Muscle of leg (tissue), 11 donors: ENCODE measurements around the gene ARNT2. TPM values are rescaled to one million over a fixed set of nuclear protein-coding genes. Genes with fewer than 3 reads are reported as not detected.

ENCODE experiments used
- DNase-seq: peaks from one replicate; pipeline ENCODE4 v3.0.0; 2013
- H3K27ac ChIP-seq: one replicate; pipeline ENCODE4 v1.5.1; 2013; ENCODE audit warnings: mild to moderate bottlenecking, low read length, control low read depth
- H3K27me3 ChIP-seq: one replicate; pipeline ENCODE4 v1.6.1; 2013; ENCODE audit warnings: low read length; ENCODE audit not compliant: control insufficient read depth, insufficient read depth
- H3K36me3 ChIP-seq: one replicate; pipeline ENCODE4 v1.6.1; 2013; ENCODE audit warnings: low read length; ENCODE audit not compliant: control insufficient read depth, insufficient read depth
- H3K4me1 ChIP-seq: one replicate; pipeline ENCODE4 v1.6.1; 2013; ENCODE audit warnings: low read length; ENCODE audit not compliant: control insufficient read depth, insufficient read depth
- H3K4me3 ChIP-seq: one replicate; pipeline ENCODE4 v1.5.1; 2013; ENCODE audit warnings: low read length, control low read depth
- H3K9me3 ChIP-seq: replicated peaks from 2 replicates; pipeline ENCODE4 v1.6.1; 2013; ENCODE audit warnings: low read depth, low read length; ENCODE audit not compliant: control insufficient read depth
- WGBS: methylation state at CpG from one replicate; pipeline ENCODE4 v1.1.5; 2013; ENCODE audit warnings: missing lambda C conversion rate; ENCODE audit not compliant: insufficient coverage; 5-methylcytosine and 5-hydroxymethylcytosine counted together
- polyA plus RNA-seq, 8 donors: library from polyadenylated mRNA; unstranded; fragments of 120-200 nt; gene quantifications; one replicate each; pipeline versions ENCODE4 v1.2.1 to v1.2.3, GENCODE V29; 2013; ENCODE audit warnings: inconsistent platforms in 1 of 8, low replicate concordance in 1 of 8; ENCODE audit not compliant: insufficient read length in 8 of 8, insufficient read depth in 1 of 8
- total RNA-seq: library from RNA; stranded (reverse); fragments of 120-200 nt; gene quantifications from one replicate; pipeline ENCODE4 v1.2.4, GENCODE V29; 2013

ARNT2 gene
- total and polyA plus RNA-seq, 9 donors, result 4.9 to 10.8 (median 7.7) TPM

GRCh38 chr15:80462111-80462510 is 57.9 kb downstream of the ARNT2 start:
- WGBS, result 40% methylated on average over 1 of the region's 6 CpGs

DNA sequence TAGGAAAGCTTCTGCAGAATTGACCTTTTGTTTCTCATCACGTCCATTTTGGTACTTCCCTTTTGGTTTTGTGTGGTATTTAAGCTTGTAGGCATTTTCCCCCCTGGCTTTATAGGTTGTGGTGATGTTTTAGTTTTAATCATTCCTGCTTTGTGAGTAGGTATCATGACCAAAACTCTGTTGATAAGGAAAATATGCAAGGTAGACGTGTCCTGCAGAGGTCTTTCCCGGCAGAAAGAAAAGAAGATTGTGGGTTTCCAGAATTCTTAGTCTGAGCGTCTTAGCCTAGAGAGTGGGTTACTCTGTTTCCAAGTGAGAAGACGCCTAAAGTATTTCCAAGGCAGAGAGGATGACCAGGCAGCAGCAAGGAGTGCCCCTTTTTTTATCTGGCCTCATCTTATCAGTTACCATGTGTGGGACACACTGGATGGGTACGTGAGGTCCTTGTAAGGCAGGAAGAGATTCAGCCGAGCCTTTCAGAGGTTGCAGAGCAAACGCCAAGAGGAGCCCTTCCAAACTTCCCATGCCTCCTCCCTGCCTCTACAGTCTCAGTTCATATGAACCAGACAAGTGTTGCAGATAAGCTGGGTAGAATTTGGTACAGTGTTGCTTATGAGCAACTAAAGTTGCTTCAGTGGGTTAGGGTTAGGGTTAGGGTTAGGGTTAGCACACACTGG is 58.8 kb downstream of the ARNT2 start:
- Histone ChIP-seq H3K27ac (no peak overlapping the region), H3K4me3 (no peak overlapping the region), H3K27me3 (peaks cover 5% of the 10 kb centered on the region)

More at GRCh38 chr15:80462111-80462510, 57.9 kb downstream of the ARNT2 start:
- H3K9me3 ChIP-seq, result no peaks in the 10 kb centered on the region
- H3K36me3 ChIP-seq, result no peaks in the 10 kb centered on the region
- peak overlapping the region; percentile 59 for H3K27ac ChIP-seq
- peaks cover 41% of the 10 kb centered on the region for H3K4me1 ChIP-seq
- no peak for DNase-seq
- H3K27me3 ChIP-seq, result peaks cover 2% of the 10 kb centered on the region
- no peak overlapping the region for H3K4me3 ChIP-seq

GRCh38 chr15:80464951-80465625 is 60.9 kb downstream of the ARNT2 start:
- Histone ChIP-seq H3K27ac (no peak overlapping the region), H3K4me3 (no peak overlapping the region), H3K36me3 (no peaks in the 10 kb centered on the region), H3K9me3 (no peaks in the 10 kb centered on the region), H3K4me1 (peaks cover 42% of the 10 kb centered on the region), H3K27me3 (peaks cover 2% of the 10 kb centered on the region)
- WGBS, result 81% methylated on average over 4 of the region's 4 CpGs
- no peak for DNase-seq

More for the DNA sequence above, 58.8 kb downstream of the ARNT2 start:
- 88% methylated on average over 4 of the region's 8 CpGs for WGBS
- Histone ChIP-seq H3K4me1 (peaks cover 47% of the 10 kb centered on the region), H3K36me3 (no peaks in the 10 kb centered on the region), H3K9me3 (no peaks in the 10 kb centered on the region)
- DNase-seq, result no peak

DNA sequence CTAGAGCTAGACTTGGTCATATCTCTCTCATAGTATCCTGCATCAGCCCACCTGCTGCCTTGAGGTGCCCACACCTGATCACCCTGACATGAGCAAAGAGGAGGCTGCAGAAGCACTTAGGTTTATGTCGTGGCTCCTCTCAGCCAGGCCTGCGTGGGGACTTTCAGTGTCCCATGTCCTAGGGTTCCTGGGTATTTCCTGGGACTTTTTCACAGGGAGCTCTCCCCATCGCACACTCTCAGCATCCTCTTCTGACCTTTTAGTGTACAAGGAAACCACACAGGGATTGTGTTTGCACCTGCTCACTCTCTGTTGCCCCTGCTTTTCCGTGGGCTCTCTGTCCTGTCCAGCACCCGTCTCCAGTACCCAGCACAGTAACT is 61.4 kb downstream of the ARNT2 start:
- no peak for DNase-seq
- H3K4me3 ChIP-seq, result no peak overlapping the region
- H3K4me1 ChIP-seq, result peaks cover 36% of the 10 kb centered on the region
- H3K27me3 ChIP-seq, result peaks cover 2% of the 10 kb centered on the region
- no peak overlapping the region for H3K27ac ChIP-seq
- no peaks in the 10 kb centered on the region for H3K9me3 ChIP-seq
- no peaks in the 10 kb centered on the region for H3K36me3 ChIP-seq
- WGBS, result 100% methylated on average over 5 of the region's 5 CpGs

- Histone ChIP-seq H3K4me1 (peaks cover 27% of the 10 kb centered on the region), H3K27me3 (peaks cover 2% of the 10 kb centered on the region), H3K9me3 (no peaks in the 10 kb centered on the region), H3K36me3 (no peaks in the 10 kb centered on the region), H3K4me3 (no peak overlapping the region), H3K27ac (no peak overlapping the region)
- DNase-seq, result no peak
- no CpG with 5 or more reads among the region's 2 CpGs for WGBS
These were observed 62.4 kb downstream of the ARNT2 start for GRCh38 chr15:80466543-80466942.

- H3K4me1 ChIP-seq, result peaks cover 20% of the 10 kb centered on the region
- no peak overlapping the region for H3K4me3 ChIP-seq
- peaks cover 2% of the 10 kb centered on the region for H3K27me3 ChIP-seq
- no peak overlapping the region for H3K27ac ChIP-seq
- 70% methylated on average over 15 of the region's 16 CpGs for WGBS
- no peak for DNase-seq
- H3K36me3 ChIP-seq, result no peaks in the 10 kb centered on the region
- H3K9me3 ChIP-seq, result no peaks in the 10 kb centered on the region
These were observed 63.1 kb downstream of the ARNT2 start for GRCh38 chr15:80467311-80467714.

GRCh38 chr15:80468796-80469195 is 64.6 kb downstream of the ARNT2 start:
- WGBS, result 78% methylated on average over 4 of the region's 5 CpGs
- Histone ChIP-seq H3K4me3 (no peak overlapping the region), H3K27me3 (peaks cover 2% of the 10 kb centered on the region)

GRCh38 chr15:80471881-80472280 is 67.7 kb downstream of the ARNT2 start:
- H3K4me1 ChIP-seq, result peaks cover 7% of the 10 kb centered on the region
- peaks cover 2% of the 10 kb centered on the region for H3K27me3 ChIP-seq
- H3K4me3 ChIP-seq, result no peak overlapping the region
- no peak overlapping the region for H3K27ac ChIP-seq
- whole genome bisulfite sequencing, result 91% methylated on average over 3 of the region's 3 CpGs
- DNase-seq, result no peak
- no peaks in the 10 kb centered on the region for H3K9me3 ChIP-seq
- H3K36me3 ChIP-seq, result no peaks in the 10 kb centered on the region

More at GRCh38 chr15:80468796-80469195, 64.6 kb downstream of the ARNT2 start:
- H3K4me1 ChIP-seq, result peaks cover 12% of the 10 kb centered on the region
- no peaks in the 10 kb centered on the region for H3K9me3 ChIP-seq
- no peak overlapping the region for H3K27ac ChIP-seq
- no peaks in the 10 kb centered on the region for H3K36me3 ChIP-seq
- no peak for DNase-seq

- Histone ChIP-seq H3K27ac (no peak overlapping the region), H3K9me3 (no peaks in the 10 kb centered on the region), H3K36me3 (no peaks in the 10 kb centered on the region), H3K4me1 (no peaks in the 10 kb centered on the region), H3K27me3 (no peaks in the 10 kb centered on the region), H3K4me3 (no peak overlapping the region)
- WGBS, result 65% methylated on average over 6 of the region's 8 CpGs
- no peak for DNase-seq
These were observed 69.4 kb downstream of the ARNT2 start for GRCh38 chr15:80473286-80474223.
